NT2/D1 (cell line): ENCODE measurements around the gene ANTXR2.

ENCODE experiments used
- YY1 ChIP-seq: IDR thresholded peaks from 2 replicates; pipeline ENCODE4 v1.6.1; 2011; ENCODE audit not compliant: insufficient read length, insufficient read depth
- ZNF274 ChIP-seq: IDR thresholded peaks from 2 replicates; pipeline ENCODE4 v1.6.1; 2011; ENCODE audit warnings: mild to moderate bottlenecking, low read depth, low read length

GRCh38 chr4:79980448-79980847 lies 92.6 kb downstream of the ANTXR2 start:
- TF ChIP-seq YY1 (no peak), ZNF274 (no peak)
